HFFc6 (cell line): ENCODE data around the gene SAPCD2. TPM values are rescaled to one million over a fixed set of nuclear protein-coding genes. Genes with fewer than 3 reads are reported as not detected.

Experiments used
- DNase-seq: peaks from one replicate; pipeline ENCODE4 v3.0.0-alpha.2; 2018
- H3K27ac Mint-ChIP-seq: 2 replicates; pipeline ENCODE4 v1.8.0; 2020; ENCODE audit warnings: mild to moderate bottlenecking, mixed read lengths
- H3K27me3 Mint-ChIP-seq: 2 replicates; pipeline ENCODE4 v1.8.0; 2021; ENCODE audit warnings: mild to moderate bottlenecking, moderate library complexity, mixed read lengths; ENCODE audit not compliant: insufficient read depth
- H3K36me3 Mint-ChIP-seq: 2 replicates; pipeline ENCODE4 v1.8.0; 2021; ENCODE audit warnings: low read depth, mixed read lengths
- H3K4me1 Mint-ChIP-seq: 2 replicates; pipeline ENCODE4 v1.8.0; 2020; ENCODE audit warnings: low read depth, mixed read lengths
- H3K4me3 Mint-ChIP-seq: 2 replicates; pipeline ENCODE4 v1.8.0; 2020; ENCODE audit warnings: mild to moderate bottlenecking, moderate library complexity, mixed read lengths
- H3K9me3 Mint-ChIP-seq: 2 replicates; pipeline ENCODE4 v1.8.0; 2020; ENCODE audit warnings: mild to moderate bottlenecking, mixed read lengths
- total RNA-seq, 6 experiments: library from RNA; stranded (reverse); fragmentation: NEBNext Ultra II Directional; extraction: Animal tissue kit (Norgen Biotek cat#: 25700); gene quantifications; 2 replicates in 1 of 6; 3 replicates in 5 of 6; pipeline ENCODE4 v1.2.3, GENCODE V29; 2021
- TF ChIP-seq, protein P1 (sequence below): fragments of 200-600 bp; sonication (generic); IDR thresholded peaks from 2 replicates; pipeline ENCODE4 v1.5.0; 2021; ENCODE audit warnings: antibody characterized with exemption, mild to moderate bottlenecking

Gene SAPCD2
- total RNA-seq, 6 experiments from 2014 or later, result 7.7 to 14.8 (median 11.3) TPM

DNA sequence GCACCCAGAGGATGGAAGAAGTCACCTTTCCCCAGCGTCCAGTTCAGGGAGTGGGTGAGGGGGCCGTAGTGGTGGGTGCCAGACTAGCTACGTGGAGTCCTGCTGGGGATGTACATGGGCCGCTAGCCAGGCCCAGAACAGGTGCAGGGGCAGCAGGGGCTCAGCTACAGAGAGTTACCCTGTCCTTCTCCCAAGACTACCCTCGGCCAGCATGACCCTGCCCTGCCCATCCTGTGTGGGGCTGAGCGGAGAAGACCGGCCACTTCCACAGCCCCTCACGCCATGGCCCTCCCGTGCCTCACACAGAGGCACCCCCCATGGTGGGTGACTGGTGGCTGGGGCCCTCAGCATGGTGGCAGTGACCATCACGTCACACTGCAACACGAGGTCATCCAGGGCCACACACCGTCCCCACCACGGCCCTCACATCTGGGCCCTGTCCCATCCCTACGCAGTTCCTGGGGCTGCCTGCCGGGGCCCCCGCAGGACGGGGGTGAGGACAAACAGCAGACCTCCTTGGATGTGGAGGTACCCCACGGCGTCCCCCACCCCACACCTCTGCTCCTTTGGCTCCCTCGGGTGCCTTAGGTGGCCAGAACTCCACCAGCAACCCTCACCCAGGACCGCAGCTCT, 45.2 kb upstream of the SAPCD2 start:
- Mint-ChIP-seq H3K9me3 (no peaks in the 10 kb centered on the region), H3K36me3 (no peaks in the 10 kb centered on the region), H3K27me3 (no peaks in the 10 kb centered on the region; the same call in 1 of the 2 replicates), H3K27ac (no peak overlapping the region), H3K4me3 (no peak overlapping the region), H3K4me1 (no peaks in the 10 kb centered on the region)
- TF ChIP-seq, protein P1, sequence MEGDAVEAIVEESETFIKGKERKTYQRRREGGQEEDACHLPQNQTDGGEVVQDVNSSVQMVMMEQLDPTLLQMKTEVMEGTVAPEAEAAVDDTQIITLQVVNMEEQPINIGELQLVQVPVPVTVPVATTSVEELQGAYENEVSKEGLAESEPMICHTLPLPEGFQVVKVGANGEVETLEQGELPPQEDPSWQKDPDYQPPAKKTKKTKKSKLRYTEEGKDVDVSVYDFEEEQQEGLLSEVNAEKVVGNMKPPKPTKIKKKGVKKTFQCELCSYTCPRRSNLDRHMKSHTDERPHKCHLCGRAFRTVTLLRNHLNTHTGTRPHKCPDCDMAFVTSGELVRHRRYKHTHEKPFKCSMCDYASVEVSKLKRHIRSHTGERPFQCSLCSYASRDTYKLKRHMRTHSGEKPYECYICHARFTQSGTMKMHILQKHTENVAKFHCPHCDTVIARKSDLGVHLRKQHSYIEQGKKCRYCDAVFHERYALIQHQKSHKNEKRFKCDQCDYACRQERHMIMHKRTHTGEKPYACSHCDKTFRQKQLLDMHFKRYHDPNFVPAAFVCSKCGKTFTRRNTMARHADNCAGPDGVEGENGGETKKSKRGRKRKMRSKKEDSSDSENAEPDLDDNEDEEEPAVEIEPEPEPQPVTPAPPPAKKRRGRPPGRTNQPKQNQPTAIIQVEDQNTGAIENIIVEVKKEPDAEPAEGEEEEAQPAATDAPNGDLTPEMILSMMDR, result peak; percentile 22; the same call in 1 of the 2 replicates
- DNase-seq, result no peak

GRCh38 chr9:137114613-137115393, 44.4 kb upstream of the SAPCD2 start, which contains the start of gene DPP7:
TSS of gene DPP7 (minus strand) at chr9:137114733. CDS start at chr9:137114713, 20 bp downstream.
- H3K4me1 Mint-ChIP-seq, result no peaks in the 10 kb centered on the region
- peak; percentile 12 for DNase-seq
- no peaks in the 10 kb centered on the region for H3K36me3 Mint-ChIP-seq
- H3K4me3 Mint-ChIP-seq, result peak within 1 kb of the TSS; percentile 53
- H3K27me3 Mint-ChIP-seq, result no peaks in the 10 kb centered on the region; the same call in 1 of the 2 replicates
- TF ChIP-seq, protein P1, result peak; percentile 21; the same call in 1 of the 2 replicates
- H3K9me3 Mint-ChIP-seq, result no peaks in the 10 kb centered on the region
- H3K27ac Mint-ChIP-seq, result no peak within 1 kb of the TSS

GRCh38 chr9:137114220-137114612, 43.9 kb upstream of the SAPCD2 start:
- H3K36me3 Mint-ChIP-seq, result no peaks in the 10 kb centered on the region; the same call in 1 of the 2 replicates
- H3K27ac Mint-ChIP-seq, result no peak overlapping the region
- no peaks in the 10 kb centered on the region for H3K4me1 Mint-ChIP-seq
- no peaks in the 10 kb centered on the region; the same call in 1 of the 2 replicates for H3K27me3 Mint-ChIP-seq
- no peak for DNase-seq
- TF ChIP-seq, protein P1, result no peak
- H3K4me3 Mint-ChIP-seq, result peak overlapping the region; percentile 43; the same call in 1 of the 2 replicates
- H3K9me3 Mint-ChIP-seq, result no peaks in the 10 kb centered on the region

DNA sequence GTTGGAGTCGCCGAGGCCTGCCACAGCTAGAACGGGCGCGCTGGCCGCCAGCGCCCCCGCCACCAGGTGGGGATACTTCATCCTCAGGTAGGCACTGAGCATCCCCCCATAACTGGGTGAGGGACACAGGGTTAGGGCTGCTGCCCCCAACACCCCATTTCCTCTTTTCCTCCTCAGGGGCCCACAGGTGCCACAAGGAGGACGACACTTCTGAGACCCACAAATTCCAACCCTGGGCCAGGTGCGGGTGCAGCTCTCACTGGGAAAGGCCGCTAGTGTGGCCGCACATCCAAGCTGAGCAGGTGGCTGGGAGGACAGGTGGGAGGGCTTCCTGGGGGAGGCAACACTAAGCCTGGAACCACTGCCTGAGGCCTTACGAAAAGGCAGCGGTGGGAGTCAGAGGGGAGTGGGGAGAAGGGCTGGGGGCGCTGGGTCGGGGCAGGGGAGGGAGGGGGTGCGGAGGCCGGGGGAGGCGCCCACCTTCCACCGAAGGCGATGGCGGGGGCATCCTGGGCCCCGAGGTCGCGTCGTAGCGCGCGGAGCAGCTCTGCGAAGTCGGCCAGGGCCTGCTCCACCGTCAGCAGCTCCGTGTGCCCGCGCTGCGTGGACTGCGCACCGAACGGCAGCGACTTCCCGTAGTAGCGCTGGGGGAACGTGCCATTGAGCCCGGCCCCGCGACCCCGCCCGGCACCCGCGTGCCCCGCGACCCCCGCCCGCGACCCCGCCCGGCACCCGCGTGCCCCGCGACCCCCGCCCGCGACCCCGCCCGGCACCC, 43.2 kb upstream of the SAPCD2 start:
- Mint-ChIP-seq H3K27me3 (no peaks in the 10 kb centered on the region; the same call in 1 of the 2 replicates), H3K4me1 (no peaks in the 10 kb centered on the region), H3K27ac (no peak overlapping the region)

More for the DNA sequence above, 43.2 kb upstream of the SAPCD2 start:
- Mint-ChIP-seq H3K36me3 (no peaks in the 10 kb centered on the region; the same call in 1 of the 2 replicates), H3K4me3 (peak overlapping the region; percentile 53), H3K9me3 (no peaks in the 10 kb centered on the region)
- no peak for DNase-seq
- TF ChIP-seq, protein P1, result peak; percentile 22; the same call in 1 of the 2 replicates
